Neural cell (in vitro differentiated cells): Measurements from ENCODE around the gene SGO2. TPM values are rescaled to one million over a fixed set of nuclear protein-coding genes. Genes with fewer than 3 reads are reported as not detected.

ENCODE experiments used
- H2AFZ ChIP-seq: fragments of 200-600, 300-800 bp; sonication (generic), shearing (Covaris generic); 2 replicates; pipeline ENCODE4 v1.6.0; 2014; ENCODE audit warnings: low read depth, mild to moderate bottlenecking, antibody characterized with exemption, low read length, moderate library complexity
- H3F3A ChIP-seq: fragments of 200-600 bp; shearing (Covaris generic); 2 replicates; pipeline ENCODE4 v1.6.1; 2016; ENCODE audit warnings: mild to moderate bottlenecking, moderate library complexity, mixed read lengths, antibody characterized with exemption, low read length; ENCODE audit not compliant: insufficient read depth, poor library complexity, severe bottlenecking
- H3K27ac ChIP-seq: fragments of 200-600, 300-800 bp; sonication (generic), shearing (Covaris generic); 2 replicates; pipeline ENCODE4 v1.5.1; 2014; ENCODE audit warnings: mild to moderate bottlenecking, low read length, moderate library complexity
- H3K27me3 ChIP-seq: fragments of 300-800, 200-600 bp; sonication (generic), shearing (Covaris generic); 2 replicates; pipeline ENCODE4 v1.6.0; 2014; ENCODE audit warnings: mild to moderate bottlenecking, low read depth, low read length, moderate library complexity; ENCODE audit not compliant: insufficient read depth
- H3K36me3 ChIP-seq: fragments of 300-800, 200-600 bp; sonication (generic), shearing (Covaris generic); 2 replicates; pipeline ENCODE4 v1.5.1; 2014; ENCODE audit warnings: mild to moderate bottlenecking, antibody characterized with exemption, low read length, moderate library complexity; ENCODE audit not compliant: insufficient read depth
- H3K4me2 ChIP-seq: fragments of 300-800, 200-600 bp; sonication (generic), shearing (Covaris generic); 2 replicates; pipeline ENCODE4 v1.6.0; 2014; ENCODE audit warnings: mild to moderate bottlenecking, low read length
- H3K4me3 ChIP-seq: fragments of 300-800, 200-600 bp; sonication (generic), shearing (Covaris generic); 2 replicates; pipeline ENCODE4 v1.5.1; 2014; ENCODE audit warnings: mild to moderate bottlenecking, low read length, moderate library complexity
- H3K79me2 ChIP-seq: fragments of 200-600 bp; shearing (Covaris generic); replicated peaks from 2 replicates; pipeline ENCODE4 v1.6.0; 2014; ENCODE audit warnings: mild to moderate bottlenecking, low read length, moderate library complexity; ENCODE audit not compliant: insufficient read depth
- H3K9ac ChIP-seq: fragments of 300-800, 200-600 bp; sonication (generic), shearing (Covaris generic); 2 replicates; pipeline ENCODE4 v1.6.1; 2016; ENCODE audit warnings: mild to moderate bottlenecking, low read length, mixed read lengths
- H3K9me2 ChIP-seq: fragments of 200-600 bp; shearing (Covaris generic); 2 replicates; pipeline ENCODE4 v1.6.1; 2016; ENCODE audit warnings: mild to moderate bottlenecking, low read length, mixed read lengths; ENCODE audit not compliant: insufficient read depth
- H3K9me3 ChIP-seq: fragments of 200-600, 300-800 bp; sonication (generic), shearing (Covaris generic); 2 replicates; pipeline ENCODE4 v1.6.1; 2016; ENCODE audit warnings: mild to moderate bottlenecking, mixed run types, low read length, moderate library complexity, mixed read lengths
- H4K20me1 ChIP-seq: fragments of 200-600 bp; shearing (Covaris generic); 2 replicates; pipeline ENCODE4 v1.6.1; 2016; ENCODE audit warnings: mild to moderate bottlenecking, mixed run types; ENCODE audit not compliant: insufficient read depth
- EP300 ChIP-seq: fragments of 450-650 bp; conservative IDR thresholded peaks from 2 replicates; pipeline ENCODE4 v1.6.1; 2014; ENCODE audit warnings: antibody characterized with exemption, mild to moderate bottlenecking, moderate library complexity; ENCODE audit not compliant: poor library complexity, severe bottlenecking
- EZH2 ChIP-seq: fragments of 200-600, 300-800 bp; shearing (Covaris generic), sonication (generic); IDR thresholded peaks from 2 replicates; pipeline ENCODE4 v1.6.1; 2014; ENCODE audit warnings: antibody characterized with exemption, low read length, borderline replicate concordance, mild to moderate bottlenecking; ENCODE audit not compliant: insufficient read depth, poor library complexity, severe bottlenecking
- MXI1 ChIP-seq: fragments of 450-650 bp; conservative IDR thresholded peaks from 2 replicates; pipeline ENCODE4 v1.6.1; 2014; ENCODE audit warnings: antibody characterized with exemption, mild to moderate bottlenecking; ENCODE audit not compliant: poor library complexity, severe bottlenecking
- POLR2AphosphoS5 ChIP-seq: IDR thresholded peaks from 2 replicates; pipeline ENCODE4 v1.6.1; 2012
- RAD21 ChIP-seq: fragments of 450-650 bp; conservative IDR thresholded peaks from 2 replicates; pipeline ENCODE4 v1.6.1; 2014; ENCODE audit warnings: antibody characterized with exemption, mild to moderate bottlenecking, moderate library complexity
- SMC3 ChIP-seq: fragments of 450-650 bp; conservative IDR thresholded peaks from 2 replicates; pipeline ENCODE4 v1.6.1; 2014; ENCODE audit warnings: antibody characterized with exemption, mild to moderate bottlenecking, moderate library complexity; ENCODE audit not compliant: poor library complexity
- TAF1 ChIP-seq: IDR thresholded peaks from 2 replicates; pipeline ENCODE4 v1.6.1; 2012; ENCODE audit warnings: low read depth
- polyA plus RNA-seq: library from polyadenylated mRNA; depleted of rRNA; stranded (reverse); fragments of >200 nt; gene quantifications from 2 replicates; pipeline ENCODE4 v1.2.3, GENCODE V29; 2014
- TF ChIP-seq, protein P1 (sequence below): fragments of 450-650 bp; IDR thresholded peaks from 2 replicates; pipeline ENCODE4 v1.5.1; 2014; ENCODE audit warnings: antibody characterized with exemption, mild to moderate bottlenecking, moderate library complexity; ENCODE audit not compliant: poor library complexity, severe bottlenecking
- TF ChIP-seq, protein P2 (sequence below): IDR thresholded peaks from 2 replicates; pipeline ENCODE4 v1.6.1; 2012; ENCODE audit warnings: borderline replicate concordance

The SGO2 gene
- polyA plus RNA-seq, 1 donor from 2014 or later: 0.73 TPM

DNA sequence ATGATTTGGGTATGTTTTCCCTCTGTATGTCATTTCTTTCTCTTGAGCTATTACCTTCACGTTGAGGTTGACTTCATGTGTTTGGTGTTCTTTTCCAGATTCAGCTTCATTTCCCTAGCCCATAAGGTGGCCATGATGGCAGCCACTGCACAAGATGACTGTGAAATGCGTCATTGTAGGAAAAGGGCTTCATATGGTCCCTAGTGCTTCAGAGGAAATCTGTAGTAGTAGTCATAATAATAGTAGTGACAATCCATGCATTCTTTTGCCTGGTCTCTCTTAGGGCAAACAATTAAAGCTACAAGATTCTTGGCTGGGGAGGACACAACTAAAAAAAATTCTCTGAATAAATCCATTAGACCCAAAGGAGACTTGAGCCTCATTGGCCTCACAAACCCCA, 88.2 kb downstream of the SGO2 start:
- H3K9me3 ChIP-seq: no peaks in the 10 kb centered on the region
- no peak overlapping the region for H3K27ac ChIP-seq
- H3K79me2 ChIP-seq: no peaks in the 10 kb centered on the region
- no peaks in the 10 kb centered on the region for H4K20me1 ChIP-seq
- H3K36me3 ChIP-seq: no peaks in the 10 kb centered on the region
- no peaks in the 10 kb centered on the region for H3K9me2 ChIP-seq
- no peaks in the 10 kb centered on the region for H3F3A ChIP-seq
- no peaks in the 10 kb centered on the region for H3K27me3 ChIP-seq
- no peak overlapping the region for H2AFZ ChIP-seq
- TF ChIP-seq, protein P1, sequence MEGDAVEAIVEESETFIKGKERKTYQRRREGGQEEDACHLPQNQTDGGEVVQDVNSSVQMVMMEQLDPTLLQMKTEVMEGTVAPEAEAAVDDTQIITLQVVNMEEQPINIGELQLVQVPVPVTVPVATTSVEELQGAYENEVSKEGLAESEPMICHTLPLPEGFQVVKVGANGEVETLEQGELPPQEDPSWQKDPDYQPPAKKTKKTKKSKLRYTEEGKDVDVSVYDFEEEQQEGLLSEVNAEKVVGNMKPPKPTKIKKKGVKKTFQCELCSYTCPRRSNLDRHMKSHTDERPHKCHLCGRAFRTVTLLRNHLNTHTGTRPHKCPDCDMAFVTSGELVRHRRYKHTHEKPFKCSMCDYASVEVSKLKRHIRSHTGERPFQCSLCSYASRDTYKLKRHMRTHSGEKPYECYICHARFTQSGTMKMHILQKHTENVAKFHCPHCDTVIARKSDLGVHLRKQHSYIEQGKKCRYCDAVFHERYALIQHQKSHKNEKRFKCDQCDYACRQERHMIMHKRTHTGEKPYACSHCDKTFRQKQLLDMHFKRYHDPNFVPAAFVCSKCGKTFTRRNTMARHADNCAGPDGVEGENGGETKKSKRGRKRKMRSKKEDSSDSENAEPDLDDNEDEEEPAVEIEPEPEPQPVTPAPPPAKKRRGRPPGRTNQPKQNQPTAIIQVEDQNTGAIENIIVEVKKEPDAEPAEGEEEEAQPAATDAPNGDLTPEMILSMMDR: no peak
- no peak for TF ChIP-seq EZH2
- TF ChIP-seq SMC3: no peak
- TF ChIP-seq MXI1: no peak
- TF ChIP-seq POLR2AphosphoS5: no peak
- no peak for TF ChIP-seq EP300
- no peak for TF ChIP-seq RAD21
- TF ChIP-seq, protein P2, sequence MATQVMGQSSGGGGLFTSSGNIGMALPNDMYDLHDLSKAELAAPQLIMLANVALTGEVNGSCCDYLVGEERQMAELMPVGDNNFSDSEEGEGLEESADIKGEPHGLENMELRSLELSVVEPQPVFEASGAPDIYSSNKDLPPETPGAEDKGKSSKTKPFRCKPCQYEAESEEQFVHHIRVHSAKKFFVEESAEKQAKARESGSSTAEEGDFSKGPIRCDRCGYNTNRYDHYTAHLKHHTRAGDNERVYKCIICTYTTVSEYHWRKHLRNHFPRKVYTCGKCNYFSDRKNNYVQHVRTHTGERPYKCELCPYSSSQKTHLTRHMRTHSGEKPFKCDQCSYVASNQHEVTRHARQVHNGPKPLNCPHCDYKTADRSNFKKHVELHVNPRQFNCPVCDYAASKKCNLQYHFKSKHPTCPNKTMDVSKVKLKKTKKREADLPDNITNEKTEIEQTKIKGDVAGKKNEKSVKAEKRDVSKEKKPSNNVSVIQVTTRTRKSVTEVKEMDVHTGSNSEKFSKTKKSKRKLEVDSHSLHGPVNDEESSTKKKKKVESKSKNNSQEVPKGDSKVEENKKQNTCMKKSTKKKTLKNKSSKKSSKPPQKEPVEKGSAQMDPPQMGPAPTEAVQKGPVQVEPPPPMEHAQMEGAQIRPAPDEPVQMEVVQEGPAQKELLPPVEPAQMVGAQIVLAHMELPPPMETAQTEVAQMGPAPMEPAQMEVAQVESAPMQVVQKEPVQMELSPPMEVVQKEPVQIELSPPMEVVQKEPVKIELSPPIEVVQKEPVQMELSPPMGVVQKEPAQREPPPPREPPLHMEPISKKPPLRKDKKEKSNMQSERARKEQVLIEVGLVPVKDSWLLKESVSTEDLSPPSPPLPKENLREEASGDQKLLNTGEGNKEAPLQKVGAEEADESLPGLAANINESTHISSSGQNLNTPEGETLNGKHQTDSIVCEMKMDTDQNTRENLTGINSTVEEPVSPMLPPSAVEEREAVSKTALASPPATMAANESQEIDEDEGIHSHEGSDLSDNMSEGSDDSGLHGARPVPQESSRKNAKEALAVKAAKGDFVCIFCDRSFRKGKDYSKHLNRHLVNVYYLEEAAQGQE: no peak
- TF ChIP-seq TAF1: no peak
- no peak overlapping the region for H3K4me2 ChIP-seq
- H3K4me3 ChIP-seq: no peak overlapping the region
- H3K9ac ChIP-seq: no peak overlapping the region

DNA sequence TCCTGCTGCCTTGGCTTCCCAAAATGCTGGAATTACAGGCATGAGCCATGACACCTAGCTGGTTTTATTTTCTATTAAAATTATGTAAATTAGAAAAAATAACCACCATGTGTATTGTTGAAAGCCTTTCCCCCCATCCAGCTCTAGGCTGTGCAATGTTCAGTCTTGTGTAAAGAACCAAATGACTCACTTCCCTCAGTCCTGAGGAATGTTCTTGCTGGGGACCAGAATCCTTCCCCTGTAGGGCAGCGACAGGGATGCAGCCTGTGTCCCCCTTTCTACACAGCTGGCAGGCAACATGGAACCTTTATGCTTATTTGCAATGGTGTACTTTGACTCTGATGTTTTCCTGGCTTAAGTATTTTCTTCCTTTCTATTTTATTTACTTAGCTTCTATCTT, 89.2 kb downstream of the SGO2 start:
- Histone ChIP-seq H3K27me3 (no peaks in the 10 kb centered on the region), H3K4me2 (no peak overlapping the region), H3K79me2 (no peaks in the 10 kb centered on the region), H3K9ac (no peak overlapping the region), H3K4me3 (no peak overlapping the region), H2AFZ (no peak overlapping the region), H3K9me2 (no peaks in the 10 kb centered on the region), H3K9me3 (no peaks in the 10 kb centered on the region), H4K20me1 (no peaks in the 10 kb centered on the region), H3K27ac (no peak overlapping the region), H3K36me3 (no peaks in the 10 kb centered on the region), H3F3A (no peaks in the 10 kb centered on the region)
- TF ChIP-seq MXI1: no peak
- no peak for TF ChIP-seq POLR2AphosphoS5
- no peak for TF ChIP-seq EP300
- TF ChIP-seq TAF1: no peak
- TF ChIP-seq, protein P2: no peak
- TF ChIP-seq SMC3: no peak
- TF ChIP-seq, protein P1: no peak
- TF ChIP-seq RAD21: no peak
- no peak for TF ChIP-seq EZH2
